Measurements from ENCODE around the gene NCOA7.

Gene NCOA7

GRCh38 chr6:125790358-125791150, at the start of gene NCOA7:
TSS of gene NCOA7 (plus strand) at chr6:125790960. CDS start at chr6:125815355, 24,395 bp downstream.
- peak; percentile 91 for DNase-seq

GRCh38 chr6:125741336-125741735, 49.4 kb upstream of the NCOA7 start:
- DNase-seq, result no peak

GRCh38 chr6:125742024-125742423, 48.7 kb upstream of the NCOA7 start:
- no peak for DNase-seq

GRCh38 chr6:125742464-125743120, 48.2 kb upstream of the NCOA7 start:
- no peak for DNase-seq

- no peak for DNase-seq
These were observed 47.2 kb upstream of the NCOA7 start for GRCh38 chr6:125743604-125744003.

GRCh38 chr6:125745281-125746018, 45.3 kb upstream of the NCOA7 start:
- no peak for DNase-seq

GRCh38 chr6:125746019-125746414, 44.7 kb upstream of the NCOA7 start:
- no peak for DNase-seq

GRCh38 chr6:125746731-125747588, 43.8 kb upstream of the NCOA7 start:
- peak; percentile 75 for DNase-seq

GRCh38 chr6:125747589-125748405, 43.0 kb upstream of the NCOA7 start:
- peak; percentile 28 for DNase-seq

GRCh38 chr6:125748406-125749172, 42.2 kb upstream of the NCOA7 start:
- peak; percentile 38 for DNase-seq

GRCh38 chr6:125749173-125749864, 41.4 kb upstream of the NCOA7 start, which contains the start of gene HEY2:
TSS of gene HEY2 (plus strand) at chr6:125749632. CDS start at chr6:125749777, 145 bp downstream.
- DNase-seq, result peak; percentile 93

GRCh38 chr6:125749865-125750691, 40.7 kb upstream of the NCOA7 start:
- peak; percentile 42 for DNase-seq

- DNase-seq, result no peak
These were observed 39.9 kb upstream of the NCOA7 start for GRCh38 chr6:125750692-125751333.

GRCh38 chr6:125751334-125751916, 39.3 kb upstream of the NCOA7 start:
- no peak for DNase-seq

GRCh38 chr6:125752773-125753172, 38.0 kb upstream of the NCOA7 start:
- DNase-seq, result no peak

- peak; percentile 60 for DNase-seq
These were observed 37.4 kb upstream of the NCOA7 start for GRCh38 chr6:125753218-125753936.

GRCh38 chr6:125753937-125754259, 36.9 kb upstream of the NCOA7 start:
- no peak for DNase-seq

- DNase-seq, result no peak
These were observed 36.2 kb upstream of the NCOA7 start for GRCh38 chr6:125754566-125754965.
